Trophoblast cell (in vitro differentiated cells and primary cell): ENCODE results near the gene SLC1A3.

Experiments
- DNase-seq, 2 donors: peaks; one replicate each; pipeline ENCODE4 v3.0.0-alpha.2; 2016
- H2AFZ ChIP-seq: 2 replicates; pipeline ENCODE4 v1.6.1; 2013; ENCODE audit warnings: low read length, moderate library complexity, mild to moderate bottlenecking; ENCODE audit not compliant: insufficient read depth, poor library complexity
- H2AK5ac ChIP-seq: 2 replicates; pipeline ENCODE4 v1.6.1; 2013; ENCODE audit warnings: mild to moderate bottlenecking, low read length
- H2BK120ac ChIP-seq: 2 replicates; pipeline ENCODE4 v1.6.1; 2013; ENCODE audit warnings: low read length, mild to moderate bottlenecking, moderate library complexity; ENCODE audit not compliant: insufficient read depth, poor library complexity
- H2BK12ac ChIP-seq: 2 replicates; pipeline ENCODE4 v1.6.1; 2013; ENCODE audit warnings: mild to moderate bottlenecking, low read length, moderate library complexity
- H2BK5ac ChIP-seq: 2 replicates; pipeline ENCODE4 v1.6.1; 2013; ENCODE audit warnings: low read length, low read depth, moderate library complexity, mild to moderate bottlenecking; ENCODE audit not compliant: poor library complexity
- H3K14ac ChIP-seq: 2 replicates; pipeline ENCODE4 v1.6.1; 2013; ENCODE audit warnings: mild to moderate bottlenecking, low read length
- H3K18ac ChIP-seq: 2 replicates; pipeline ENCODE4 v1.6.1; 2013; ENCODE audit warnings: mild to moderate bottlenecking, low read length
- H3K23ac ChIP-seq: 2 replicates; pipeline ENCODE4 v1.6.1; 2013; ENCODE audit warnings: low read length
- H3K27ac ChIP-seq: 2 replicates; pipeline ENCODE4 v1.5.1; 2013; ENCODE audit warnings: low read depth, mild to moderate bottlenecking, inconsistent platforms, low read length, moderate library complexity
- H3K27me3 ChIP-seq: 2 replicates; pipeline ENCODE4 v1.6.1; 2013; ENCODE audit warnings: inconsistent platforms, mild to moderate bottlenecking, low read length, moderate library complexity; ENCODE audit not compliant: insufficient read depth
- H3K36me3 ChIP-seq, 2 experiments: 1 replicate in 1 of 2; 2 replicates in 1 of 2; pipeline ENCODE4 v1.6.1; 2013; ENCODE audit warnings: low read length in 2 of 2, mild to moderate bottlenecking in 2 of 2, moderate library complexity in 1 of 2; ENCODE audit not compliant: insufficient read depth in 2 of 2, control insufficient read depth in 1 of 2
- H3K4ac ChIP-seq: 2 replicates; pipeline ENCODE4 v1.6.1; 2013; ENCODE audit warnings: low read depth, mild to moderate bottlenecking, low read length, moderate library complexity
- H3K4me1 ChIP-seq, 2 experiments: 1 replicate in 1 of 2; 2 replicates in 1 of 2; pipeline ENCODE4 v1.6.1; 2013; ENCODE audit warnings: low read length in 2 of 2, mild to moderate bottlenecking in 2 of 2, moderate library complexity in 1 of 2; ENCODE audit not compliant: insufficient read depth in 2 of 2, control insufficient read depth in 1 of 2
- H3K4me2 ChIP-seq: 2 replicates; pipeline ENCODE4 v1.6.1; 2013; ENCODE audit warnings: inconsistent platforms, mild to moderate bottlenecking, low read length, moderate library complexity
- H3K4me3 ChIP-seq: 2 replicates; pipeline ENCODE4 v1.5.1; 2013; ENCODE audit warnings: mild to moderate bottlenecking, low read depth, low read length, inconsistent platforms
- H3K79me1 ChIP-seq: one replicate; pipeline ENCODE4 v1.6.1; 2013; ENCODE audit warnings: low read length
- H3K79me2 ChIP-seq: 2 replicates; pipeline ENCODE4 v1.6.1; 2013; ENCODE audit warnings: low read length, mild to moderate bottlenecking; ENCODE audit not compliant: control insufficient read depth, insufficient read depth, poor library complexity
- H3K9ac ChIP-seq: 2 replicates; pipeline ENCODE4 v1.6.1; 2013; ENCODE audit warnings: mild to moderate bottlenecking, low read length
- H3K9me3 ChIP-seq: 2 replicates; pipeline ENCODE4 v1.6.1; 2013; ENCODE audit warnings: low read depth, mild to moderate bottlenecking, control low read depth, inconsistent platforms, low read length; ENCODE audit not compliant: insufficient read depth
- H4K12ac ChIP-seq: 2 replicates; pipeline ENCODE4 v1.6.1; 2013; ENCODE audit warnings: low read depth, mild to moderate bottlenecking, low read length, moderate library complexity
- H4K8ac ChIP-seq: 2 replicates; pipeline ENCODE4 v1.6.1; 2013; ENCODE audit warnings: low read depth, mild to moderate bottlenecking, low read length, moderate library complexity
- H4K91ac ChIP-seq: one replicate; pipeline ENCODE4 v1.6.1; 2013; ENCODE audit warnings: low read depth, mild to moderate bottlenecking, low read length, moderate library complexity
- WGBS: extraction: QIAGEN DNeasy Blood & Tissue Kit; methylation state at CpG from one replicate; pipeline ENCODE4 v1.1.7; 2013; ENCODE audit warnings: missing lambda C conversion rate; ENCODE audit not compliant: insufficient read length, insufficient coverage; ENCODE audit errors: extremely low coverage; 5-methylcytosine and 5-hydroxymethylcytosine counted together

The SLC1A3 gene

DNA sequence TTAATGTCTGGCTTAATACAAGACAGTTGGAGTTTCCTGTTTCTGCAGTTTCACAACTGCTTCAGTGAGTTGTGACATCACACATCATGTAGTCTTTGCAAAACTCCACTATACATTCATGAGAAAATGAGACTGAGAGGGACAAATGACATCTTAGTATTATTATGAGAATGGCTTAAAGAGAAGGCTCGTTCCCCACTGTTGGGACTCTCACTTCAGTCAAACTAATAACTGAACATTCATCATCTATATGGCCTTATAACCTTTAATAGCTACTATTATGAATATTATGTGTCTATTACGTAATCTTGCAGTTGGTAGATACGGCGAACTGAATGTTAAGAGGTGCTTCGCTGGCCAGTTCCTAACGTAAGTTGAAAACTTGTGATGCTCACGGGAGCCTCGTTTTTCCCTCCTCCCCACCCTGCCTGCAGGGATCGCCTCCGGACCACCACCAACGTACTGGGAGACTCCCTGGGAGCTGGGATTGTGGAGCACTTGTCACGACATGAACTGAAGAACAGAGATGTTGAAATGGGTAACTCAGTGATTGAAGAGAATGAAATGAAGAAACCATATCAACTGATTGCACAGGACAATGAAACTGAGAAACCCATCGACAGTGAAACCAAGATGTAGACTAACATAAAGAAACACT lies 79.4 kb downstream of the SLC1A3 start:
- WGBS, result no CpG with 5 or more reads among the region's 13 CpGs
- no peak overlapping the region for H3K9ac ChIP-seq

DNA sequence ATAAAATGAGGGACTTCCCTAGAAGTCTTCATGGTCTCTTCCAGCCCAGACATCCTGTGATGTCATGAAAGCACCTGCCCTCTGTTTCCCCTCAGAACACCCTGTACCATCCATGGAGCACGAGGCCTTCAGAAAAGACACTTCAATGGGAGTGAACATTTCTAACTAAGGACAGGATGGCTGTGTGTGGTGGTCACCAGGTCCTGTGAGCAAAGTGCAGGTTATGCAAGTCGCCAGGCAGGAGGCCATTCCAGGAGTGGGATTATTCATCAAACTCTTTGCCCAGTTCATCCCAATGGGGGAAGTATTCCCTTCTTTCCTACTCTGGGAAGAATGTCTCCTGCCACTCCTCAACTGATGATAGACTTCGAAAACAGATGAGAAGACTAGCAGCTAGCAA lies 80.5 kb downstream of the SLC1A3 start:
- WGBS, result no CpG with 5 or more reads among the region's 3 CpGs

More for the DNA sequence above, 79.4 kb downstream of the SLC1A3 start:
- H4K91ac ChIP-seq, result no peak overlapping the region
- H2BK120ac ChIP-seq, result no peak overlapping the region
- no peak overlapping the region for H2BK12ac ChIP-seq
- H3K79me2 ChIP-seq, result peaks cover 6% of the 10 kb centered on the region
- no peak overlapping the region for H3K4me3 ChIP-seq
- H3K36me3 ChIP-seq, result peaks cover 20 to 30% of the 10 kb centered on the region in 2 experiments
- H4K8ac ChIP-seq, result no peak overlapping the region
- H3K27ac ChIP-seq, result no peak overlapping the region
- H2AFZ ChIP-seq, result no peak overlapping the region
- peaks cover 9% of the 10 kb centered on the region for H3K79me1 ChIP-seq
- no peak overlapping the region for H3K23ac ChIP-seq
- H3K4ac ChIP-seq, result no peak overlapping the region
- H3K4me2 ChIP-seq, result no peak overlapping the region
- H3K4me1 ChIP-seq, result peaks cover 0 to 8% of the 10 kb centered on the region in 2 experiments
- no peak overlapping the region for H4K12ac ChIP-seq
- H3K9me3 ChIP-seq, result no peaks in the 10 kb centered on the region
- peak in 1 of 2 donors; percentile 56 for DNase-seq
- no peak overlapping the region for H3K18ac ChIP-seq
- H3K14ac ChIP-seq, result no peak overlapping the region
- H3K27me3 ChIP-seq, result no peaks in the 10 kb centered on the region
- H2BK5ac ChIP-seq, result no peak overlapping the region
- H2AK5ac ChIP-seq, result no peak overlapping the region

DNA sequence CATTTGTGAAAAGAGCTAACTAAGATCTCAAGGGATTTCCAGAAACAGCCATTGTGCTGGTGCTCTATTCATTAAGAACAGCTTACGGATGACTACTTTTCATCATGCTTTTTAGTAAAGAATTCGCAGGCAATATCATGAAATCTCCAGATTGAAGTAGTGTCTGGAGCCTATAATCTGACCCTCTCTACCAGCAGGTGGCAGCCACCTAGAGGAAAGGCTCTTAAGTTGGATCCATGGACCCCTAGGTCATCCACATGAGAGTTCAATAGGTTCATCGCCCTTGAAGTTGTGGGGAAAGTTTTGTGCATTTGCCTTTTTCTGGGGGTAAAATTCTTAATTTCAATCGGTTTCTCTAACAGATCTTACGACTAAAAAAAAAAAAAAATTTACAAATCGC lies 82.3 kb downstream of the SLC1A3 start:
- H4K91ac ChIP-seq, result no peak overlapping the region
- no peak overlapping the region for H3K4me2 ChIP-seq
- no peak overlapping the region for H4K12ac ChIP-seq
- H3K4ac ChIP-seq, result no peak overlapping the region
- peak; percentile 27 to 53 for DNase-seq
- no peak overlapping the region for H3K9ac ChIP-seq
- no peak overlapping the region for H4K8ac ChIP-seq
- H3K23ac ChIP-seq, result no peak overlapping the region
- H3K4me1 ChIP-seq, result peaks cover 4 to 12% of the 10 kb centered on the region in 2 experiments
- peaks cover 9% of the 10 kb centered on the region for H3K79me1 ChIP-seq
- peaks cover 14 to 21% of the 10 kb centered on the region in 2 experiments for H3K36me3 ChIP-seq
- no peak overlapping the region for H2BK12ac ChIP-seq
- peaks cover 6% of the 10 kb centered on the region for H3K79me2 ChIP-seq
- H2AFZ ChIP-seq, result no peak overlapping the region
- H3K18ac ChIP-seq, result no peak overlapping the region
- no peak overlapping the region for H2AK5ac ChIP-seq
- no peak overlapping the region for H3K4me3 ChIP-seq
- no peaks in the 10 kb centered on the region for H3K9me3 ChIP-seq
- H3K14ac ChIP-seq, result no peak overlapping the region
- no peaks in the 10 kb centered on the region for H3K27me3 ChIP-seq
- H2BK5ac ChIP-seq, result no peak overlapping the region
- no CpG with 5 or more reads among the region's 6 CpGs for WGBS
- H3K27ac ChIP-seq, result no peak overlapping the region
- no peak overlapping the region for H2BK120ac ChIP-seq

More for the DNA sequence above, 80.5 kb downstream of the SLC1A3 start:
- no peak overlapping the region for H4K91ac ChIP-seq
- no peak overlapping the region for H3K9ac ChIP-seq
- no peak overlapping the region for H2BK120ac ChIP-seq
- no peak overlapping the region for H4K8ac ChIP-seq
- H3K4ac ChIP-seq, result no peak overlapping the region
- H3K4me1 ChIP-seq, result peaks cover 0 to 8% of the 10 kb centered on the region in 2 experiments
- H3K79me1 ChIP-seq, result peaks cover 9% of the 10 kb centered on the region
- H3K9me3 ChIP-seq, result no peaks in the 10 kb centered on the region
- no peaks in the 10 kb centered on the region for H3K27me3 ChIP-seq
- no peak overlapping the region for H3K14ac ChIP-seq
- H3K27ac ChIP-seq, result no peak overlapping the region
- H2BK5ac ChIP-seq, result no peak overlapping the region
- H4K12ac ChIP-seq, result no peak overlapping the region
- H3K79me2 ChIP-seq, result peaks cover 6% of the 10 kb centered on the region
- DNase-seq, result no peak
- H3K23ac ChIP-seq, result no peak overlapping the region
- H3K4me2 ChIP-seq, result no peak overlapping the region
- H3K36me3 ChIP-seq, result peaks cover 20 to 27% of the 10 kb centered on the region in 2 experiments
- H3K4me3 ChIP-seq, result no peak overlapping the region
- no peak overlapping the region for H2AFZ ChIP-seq
- no peak overlapping the region for H2BK12ac ChIP-seq
- no peak overlapping the region for H3K18ac ChIP-seq
- H2AK5ac ChIP-seq, result no peak overlapping the region

DNA sequence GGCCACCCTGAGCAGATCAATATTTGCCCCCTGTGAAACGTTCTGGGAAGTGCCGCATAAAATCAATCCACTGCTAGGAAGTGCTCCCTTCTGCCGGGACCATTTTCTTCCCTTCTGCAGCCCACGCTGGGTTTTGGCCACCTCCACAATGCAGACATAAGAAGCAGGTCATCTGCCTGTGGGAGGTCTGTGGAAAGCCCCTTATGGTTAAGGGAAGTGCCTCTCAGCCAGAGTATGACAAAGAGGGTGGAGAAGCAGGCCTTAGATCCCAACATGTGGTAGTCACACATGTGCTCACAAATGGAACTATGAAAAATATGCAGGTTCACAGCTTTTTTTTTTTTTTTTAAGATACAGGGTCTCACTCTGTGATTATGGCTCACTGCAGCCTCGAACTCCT lies 82.8 kb downstream of the SLC1A3 start:
- peaks cover 9 to 16% of the 10 kb centered on the region in 2 experiments for H3K36me3 ChIP-seq
- H3K27ac ChIP-seq, result no peak overlapping the region
- H2BK5ac ChIP-seq, result no peak overlapping the region
- no CpG with 5 or more reads among the region's 5 CpGs for WGBS
- peak overlapping the region; percentile 3 for H4K8ac ChIP-seq
- H3K23ac ChIP-seq, result no peak overlapping the region
- no peak overlapping the region for H3K9ac ChIP-seq
- no peak overlapping the region for H2AK5ac ChIP-seq
- no peaks in the 10 kb centered on the region for H3K9me3 ChIP-seq
- no peak overlapping the region for H2BK12ac ChIP-seq
- H4K12ac ChIP-seq, result no peak overlapping the region
- H3K18ac ChIP-seq, result no peak overlapping the region
- no peak overlapping the region for H3K4ac ChIP-seq
- peak; percentile 80 to 86 for DNase-seq
- H3K4me3 ChIP-seq, result no peak overlapping the region
- H3K14ac ChIP-seq, result no peak overlapping the region
- peaks cover 9% of the 10 kb centered on the region for H3K79me1 ChIP-seq
- H2BK120ac ChIP-seq, result no peak overlapping the region
- H3K79me2 ChIP-seq, result peaks cover 6% of the 10 kb centered on the region
- H4K91ac ChIP-seq, result peak overlapping the region; percentile 73
- no peaks in the 10 kb centered on the region for H3K27me3 ChIP-seq
- H2AFZ ChIP-seq, result no peak overlapping the region
- peaks cover 4 to 12% of the 10 kb centered on the region in 2 experiments for H3K4me1 ChIP-seq
- H3K4me2 ChIP-seq, result no peak overlapping the region
